ENCODE measurements around the gene GNG2.

GNG2 gene

GRCh38 chr14:51951656-51952055 is 91.2 kb downstream of the GNG2 start:
- no peak for DNase-seq

GRCh38 chr14:51954031-51954430 is 93.6 kb downstream of the GNG2 start:
- peak; percentile 9 for DNase-seq

GRCh38 chr14:51954657-51955056 is 94.2 kb downstream of the GNG2 start:
- no peak for DNase-seq

- DNase-seq = no peak
Observed at GRCh38 chr14:51957950-51958349, 97.5 kb downstream of the GNG2 start.

- DNase-seq = no peak
Observed at GRCh38 chr14:51959928-51960327, 99.5 kb downstream of the GNG2 start.

GRCh38 chr14:51960866-51961265 is 100.5 kb downstream of the GNG2 start:
- no peak for DNase-seq

GRCh38 chr14:51962711-51963110 is 102.3 kb downstream of the GNG2 start:
- no peak for DNase-seq

- no peak for DNase-seq
Observed at GRCh38 chr14:51963286-51963685, 102.9 kb downstream of the GNG2 start.

GRCh38 chr14:51967521-51967920 is 107.1 kb downstream of the GNG2 start:
- DNase-seq = no peak

GRCh38 chr14:51969852-51970540 is 109.6 kb downstream of the GNG2 start:
- no peak for DNase-seq

- no peak for DNase-seq
Observed at GRCh38 chr14:51972566-51972965, 112.2 kb downstream of the GNG2 start.

GRCh38 chr14:51977075-51977474 is 116.7 kb downstream of the GNG2 start:
- no peak for DNase-seq

GRCh38 chr14:51978681-51979085 is 118.3 kb downstream of the GNG2 start:
- DNase-seq = no peak

- DNase-seq = peak; percentile 74
Observed at GRCh38 chr14:51979088-51979709, 118.8 kb downstream of the GNG2 start.

- DNase-seq = no peak
Observed at GRCh38 chr14:51981218-51981854, 120.9 kb downstream of the GNG2 start.

- no peak for DNase-seq
Observed at GRCh38 chr14:51988221-51988620, 127.8 kb downstream of the GNG2 start.

GRCh38 chr14:51989293-51990234 is 129.2 kb downstream of the GNG2 start, which contains the start of gene RTRAF:
TSS of gene RTRAF (plus strand) at chr14:51989546. CDS start at chr14:51989640, 94 bp downstream.
- DNase-seq = peak; percentile 91

- no peak for DNase-seq
Observed at GRCh38 chr14:51990488-51990887, 130.1 kb downstream of the GNG2 start.

- no peak for DNase-seq
Observed at GRCh38 chr14:51993285-51993920, 133.0 kb downstream of the GNG2 start.

GRCh38 chr14:51996148-51996746 is 135.8 kb downstream of the GNG2 start:
- peak; percentile 8 for DNase-seq

- DNase-seq = no peak
Observed at GRCh38 chr14:51998348-51998747, 137.9 kb downstream of the GNG2 start.

- no peak for DNase-seq
Observed at GRCh38 chr14:51999084-51999483, 138.7 kb downstream of the GNG2 start.
